Smooth muscle cell of trachea (primary cell): ENCODE data around the gene AHSP. TPM values are rescaled to one million over a fixed set of nuclear protein-coding genes. Genes with fewer than 3 reads are reported as not detected.

Experiments used
- total RNA-seq: library from RNA; depleted of rRNA; stranded (reverse); fragments of >200 nt; gene quantifications from 2 replicates; pipeline ENCODE4 v1.2.1, GENCODE V29; 2014

Gene AHSP, protein sequence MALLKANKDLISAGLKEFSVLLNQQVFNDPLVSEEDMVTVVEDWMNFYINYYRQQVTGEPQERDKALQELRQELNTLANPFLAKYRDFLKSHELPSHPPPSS
- not detected in 2 replicates for total RNA-seq

GRCh38 chr16:31527734-31528274 lies at the start of gene AHSP:
Gene AHSP, plus strand, starts transcription at chr16:31527900. Its CDS starts 240 bp downstream, at chr16:31528140.

DNA sequence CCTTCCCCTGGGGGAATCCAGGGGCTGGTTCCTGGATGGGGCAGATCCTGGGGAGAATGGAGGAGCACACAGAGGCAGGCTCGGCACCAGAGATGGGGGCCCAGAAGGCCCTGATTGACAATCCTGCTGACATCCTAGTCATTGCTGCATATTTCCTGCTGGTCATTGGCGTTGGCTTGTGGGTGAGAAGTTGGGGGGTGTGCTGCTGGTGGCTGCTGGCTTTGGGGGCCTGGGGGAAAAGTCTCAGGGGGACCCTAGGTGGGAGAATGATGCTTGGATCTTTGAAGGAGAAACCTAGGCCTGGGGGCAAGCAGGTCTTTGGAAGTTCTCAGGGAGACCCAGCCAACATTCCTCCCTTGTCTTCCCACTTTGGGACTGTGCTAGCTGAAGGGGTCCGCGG lies 44.6 kb upstream of the AHSP start, which contains the start of gene SLC5A2:
Gene SLC5A2, plus strand, starts transcription at position 43 of the 400 bp plus-strand sequence. Its CDS starts 14 bp downstream, at position 57.

GRCh38 chr16:31507929-31508705 lies 19.6 kb upstream of the AHSP start, which contains the start of gene RUSF1:
Gene RUSF1, minus strand, starts transcription at chr16:31508391. Its CDS starts 18 bp downstream, at chr16:31508373.

Other genes with a start within 250 kb of the AHSP start
- gene ITGAX, start 172.7 kb upstream of the AHSP start, total RNA-seq: 0.15 and 0.17 TPM in 2 replicates
- not detected in 2 replicates for gene ITGAD, start 134.6 kb upstream of the AHSP start, total RNA-seq
- not detected in 2 replicates for gene COX6A2, start 99.5 kb upstream of the AHSP start, total RNA-seq
- 0.15 and 0.99 TPM in 2 replicates for gene ZNF843, start 85.1 kb upstream of the AHSP start, total RNA-seq
- gene ARMC5, start 68.4 kb upstream of the AHSP start, total RNA-seq: 8.9 and 12.6 TPM in 2 replicates
- gene TGFB1I1, start 55.7 kb upstream of the AHSP start, total RNA-seq: 51.1 and 51.6 TPM in 2 replicates
- under 0.01 and 0.15 TPM in 2 replicates for gene SLC5A2, start 44.8 kb upstream of the AHSP start, total RNA-seq
- gene RUSF1, start 19.5 kb upstream of the AHSP start, total RNA-seq: 73.3 and 87.7 TPM in 2 replicates